Measurements from ENCODE around the gene DNAJC27. TPM values are rescaled to one million over a fixed set of nuclear protein-coding genes. Genes with fewer than 3 reads are reported as not detected.

The DNAJC27 gene
- polyA plus RNA-seq, 1 experiment: 2.3 TPM

- no peak for TF ChIP-seq CTCF (IDR thresholded peaks at IDR 0.05; ENCODE audit: insufficient read depth, low read depth, low read length)
- POLR2A ChIA-PET: interaction anchor here (0.6 kb wide), 1 partner anchor 625 kb away, joined by 3 read pairs; no protein-coding TSS in a partner anchor
- no peak for DNase-seq (ENCODE audit: low read depth)
- CTCF ChIA-PET: no interaction called here
- H3K36me3 ChIP-seq (ENCODE audit: control insufficient read depth, insufficient read depth, low read length): 0 out of 2 replicates have a peak, but pooled peaks cover under 1% of the 10 kb centered on the region
- H3K4me3 ChIP-seq (ENCODE audit: low read depth, low read length): peak overlapping the region; percentile 89
- H3K27me3 ChIP-seq (ENCODE audit: control insufficient read depth, insufficient read depth, low read length): no peaks in the 10 kb centered on the region
Measured at GRCh38 chr2:24971286-24971535, 544 bp downstream of the DNAJC27 start.

- TF ChIP-seq CTCF (IDR thresholded peaks at IDR 0.05; ENCODE audit: insufficient read depth, low read depth, low read length): no peak
- no peaks in the 10 kb centered on the region for H3K27me3 ChIP-seq (ENCODE audit: control insufficient read depth, insufficient read depth, low read length)
- ChIA-PET POLR2A (interaction anchor here (0.6 kb wide), 1 partner anchor 625 kb away, joined by 3 read pairs; no protein-coding TSS in a partner anchor), CTCF (no interaction called here)
- peak overlapping the region; percentile 89 for H3K4me3 ChIP-seq (ENCODE audit: low read depth, low read length)
- 0 out of 2 replicates have a peak, but pooled peaks cover 3% of the 10 kb centered on the region for H3K36me3 ChIP-seq (ENCODE audit: control insufficient read depth, insufficient read depth, low read length)
- DNase-seq (ENCODE audit: low read depth): no peak
Measured at GRCh38 chr2:24970483-24971285, 1.1 kb downstream of the DNAJC27 start.

- Histone ChIP-seq H3K4me3 (ENCODE audit: low read depth, low read length) (no peak overlapping the region), H3K36me3 (ENCODE audit: control insufficient read depth, insufficient read depth, low read length) (0 out of 2 replicates have a peak, but pooled peaks cover 3% of the 10 kb centered on the region), H3K27me3 (ENCODE audit: control insufficient read depth, insufficient read depth, low read length) (no peaks in the 10 kb centered on the region)
- TF ChIP-seq CTCF (IDR thresholded peaks at IDR 0.05; ENCODE audit: insufficient read depth, low read depth, low read length): no peak
- CTCF ChIA-PET: no interaction called here
- POLR2A ChIA-PET: no interaction called here
- no peak for DNase-seq (ENCODE audit: low read depth)
Measured at GRCh38 chr2:24969784-24970183, 2.0 kb downstream of the DNAJC27 start.

- Histone ChIP-seq H3K4me3 (ENCODE audit: low read depth, low read length) (no peak overlapping the region), H3K36me3 (ENCODE audit: control insufficient read depth, insufficient read depth, low read length) (peaks cover 4% of the 10 kb centered on the region), H3K27me3 (ENCODE audit: control insufficient read depth, insufficient read depth, low read length) (no peaks in the 10 kb centered on the region)
- TF ChIP-seq CTCF (IDR thresholded peaks at IDR 0.05; ENCODE audit: insufficient read depth, low read depth, low read length): no peak
- POLR2A ChIA-PET: no interaction called here
- DNase-seq (ENCODE audit: low read depth): no peak
- CTCF ChIA-PET: no interaction called here
Measured at GRCh38 chr2:24961903-24962302, 9.9 kb downstream of the DNAJC27 start.

- no peak for DNase-seq (ENCODE audit: low read depth)
- Histone ChIP-seq H3K36me3 (ENCODE audit: control insufficient read depth, insufficient read depth, low read length) (peaks cover 1% of the 10 kb centered on the region), H3K27me3 (ENCODE audit: control insufficient read depth, insufficient read depth, low read length) (no peaks in the 10 kb centered on the region), H3K4me3 (ENCODE audit: low read depth, low read length) (no peak overlapping the region)
- ChIA-PET POLR2A (no interaction called here), CTCF (no interaction called here)
- no peak for TF ChIP-seq CTCF (IDR thresholded peaks at IDR 0.05; ENCODE audit: insufficient read depth, low read depth, low read length)
Measured at GRCh38 chr2:24959761-24960160, 12.0 kb downstream of the DNAJC27 start.

Measured in BJ (cell line).